HepG2 (cell line): Measurements from ENCODE around the gene TROAP. TPM values are rescaled to one million over a fixed set of nuclear protein-coding genes. Genes with fewer than 3 reads are reported as not detected.

Experiments used
- CCAR2 ChIP-seq: fragments of 200-400 bp; formaldehyde crosslinking; optimal IDR thresholded peaks from 2 replicates; pipeline ENCODE3; 2018; ENCODE audit warnings: low read depth, mild to moderate bottlenecking, low read length, moderate library complexity
- EP300 ChIP-seq, 3 experiments: sonication (generic) in 1 of 3; formaldehyde crosslinking in 1 of 3; IDR thresholded peaks; 2 replicates each; pipeline versions ENCODE4 v1.5.1 to v1.6.1; 2011 to 2020; ENCODE audit warnings: low read depth in 2 of 3, low read length in 2 of 3, borderline replicate concordance in 1 of 3, improper control_type of control experiment in 1 of 3, mild to moderate bottlenecking in 1 of 3, missing genetic modification reagents in 1 of 3, moderate library complexity in 1 of 3
- HMGXB3 ChIP-seq: sonication (generic); formaldehyde crosslinking; IDR thresholded peaks from 2 replicates; pipeline ENCODE4 v1.4.0; 2020; ENCODE audit warnings: missing genetic modification reagents, borderline replicate concordance
- HMGXB4 ChIP-seq, 2 experiments: sonication (generic) in 1 of 2; formaldehyde crosslinking in 1 of 2; IDR thresholded peaks; 2 replicates each; pipeline versions ENCODE4 v1.4.0 to v1.6.1; 2018 to 2020; ENCODE audit warnings: missing genetic modification reagents in 2 of 2, borderline replicate concordance in 1 of 2, low read depth in 1 of 2, mild to moderate bottlenecking in 1 of 2, missing biosample characterization in 1 of 2
- IKZF5 ChIP-seq: IDR thresholded peaks from 2 replicates; pipeline ENCODE4 v1.6.1; 2018; ENCODE audit warnings: missing genetic modification reagents, mild to moderate bottlenecking, missing compliant biosample characterization
- KDM2A ChIP-seq: sonication (generic); formaldehyde crosslinking; IDR thresholded peaks from 2 replicates; pipeline ENCODE4 v1.4.0; 2020; ENCODE audit warnings: low read depth, missing genetic modification reagents, borderline replicate concordance
- MLXIP ChIP-seq: sonication (generic); formaldehyde crosslinking; IDR thresholded peaks from 2 replicates; pipeline ENCODE4 v1.9.0; 2021; ENCODE audit warnings: missing genetic modification reagents, borderline replicate concordance
- NR3C1 ChIP-seq: sonication (generic); formaldehyde crosslinking; IDR thresholded peaks from 2 replicates; pipeline ENCODE4 v1.4.0; 2020; ENCODE audit warnings: missing genetic modification reagents
- SNAPC5 ChIP-seq: sonication (generic); formaldehyde crosslinking; IDR thresholded peaks from 2 replicates; pipeline ENCODE4 v1.8.1; 2023; ENCODE audit warnings: mild to moderate bottlenecking, missing genetic modification reagents, borderline replicate concordance
- SOX13 ChIP-seq, 3 experiments: fragments of 450-650 bp in 1 of 3; sonication (generic) in 1 of 3; formaldehyde crosslinking in 1 of 3; IDR thresholded peaks in 2 of 3; conservative IDR thresholded peaks in 1 of 3; 2 replicates each; pipeline versions ENCODE4 v1.5.0 to v1.6.1; 2016 to 2020; ENCODE audit warnings: antibody characterized with exemption in 1 of 3, mild to moderate bottlenecking in 1 of 3, missing compliant biosample characterization in 1 of 3, missing genetic modification reagents in 1 of 3, moderate library complexity in 1 of 3
- TEAD3 ChIP-seq: optimal IDR thresholded peaks from 2 replicates; pipeline ENCODE3; 2016; ENCODE audit warnings: borderline replicate concordance
- ZNF260 ChIP-seq: sonication (generic); formaldehyde crosslinking; IDR thresholded peaks from 2 replicates; pipeline ENCODE4 v1.4.0; 2020; ENCODE audit warnings: missing genetic modification reagents, low read depth, mild to moderate bottlenecking, borderline replicate concordance
- ZNF496 ChIP-seq: sonication (generic); formaldehyde crosslinking; IDR thresholded peaks from 2 replicates; pipeline ENCODE4 v1.8.1; 2023; ENCODE audit warnings: mild to moderate bottlenecking, moderate library complexity, missing genetic modification reagents; ENCODE audit not compliant: insufficient replicate concordance
- ZNF660 ChIP-seq: sonication (generic); formaldehyde crosslinking; IDR thresholded peaks from 2 replicates; pipeline ENCODE4 v1.5.1; 2020; ENCODE audit warnings: mild to moderate bottlenecking, low read depth, missing genetic modification reagents, borderline replicate concordance
- polyA plus RNA-seq, 8 experiments: library from polyadenylated mRNA; depleted of rRNA in 3 of 8; stranded (reverse) in 7 of 8; unstranded in 1 of 8; fragments of >200 nt; fragmentation: Illumina TruSeq in 4 of 8; extraction: Trizol in 4 of 8; gene quantifications; 2 replicates each; pipeline versions ENCODE4 v1.2.1 to v1.2.3, GENCODE V29; 2011 to 2016; ENCODE audit warnings: low read depth in 4 of 8, missing spikeins in 1 of 8, mixed read lengths in 1 of 8; ENCODE audit not compliant: insufficient read depth in 1 of 8
- total RNA-seq, 5 experiments: library from RNA; depleted of rRNA; stranded (reverse); fragments of >200 nt; fragmentation: Illumina TruSeq; extraction: Trizol; gene quantifications; 2 replicates each; pipeline ENCODE4 v1.2.3, GENCODE V29; 2016; ENCODE audit warnings: low read depth in 1 of 5

Gene TROAP
- total and polyA plus RNA-seq, 2 of the 13 experiments (the other 11 are each of a cell fraction or from before 2014, with no cell fraction given), result 22.5 to 30.9 TPM

GRCh38 chr12:49336645-49337584 lies 13.9 kb downstream of the TROAP start, which contains the start of gene C1QL4 (continued):
- TF ChIP-seq MLXIP (CRISPR knock-in tag), result no peak
- no peak for TF ChIP-seq SNAPC5 (CRISPR knock-in tag)
- TF ChIP-seq HMGXB4 (CRISPR knock-in tag; IDR thresholded peaks at IDR 0.05; ENCODE audit: borderline replicate concordance in 1 of 2, low read depth in 1 of 2), result peak; percentile 31 to 79; a peak in 3 of 4 replicates
- TF ChIP-seq HMGXB3 (CRISPR knock-in tag), result no peak
- TF ChIP-seq EP300 (IDR thresholded peaks at IDR 0.05; ENCODE audit: low read depth in 2 of 2, low read length in 2 of 2), result no peak
- no peak for TF ChIP-seq EP300 (CRISPR knock-in tag; IDR thresholded peaks at IDR 0.05; ENCODE audit: borderline replicate concordance)
- TF ChIP-seq ZNF260 (CRISPR knock-in tag), result no peak
- TF ChIP-seq NR3C1 (CRISPR knock-in tag), result no peak
- peak; percentile 56 for TF ChIP-seq TEAD3 (CRISPR knock-in tag)
- TF ChIP-seq ZNF496 (CRISPR knock-in tag), result no peak
- no peak for TF ChIP-seq CCAR2
- no peak for TF ChIP-seq ZNF660 (CRISPR knock-in tag)
- TF ChIP-seq SOX13 (IDR thresholded peaks at IDR 0.05), result no peak
- 0 out of 4 replicates have a peak, but pooled peaks of 1 of the 2 experiments have one; percentile 8 for TF ChIP-seq SOX13 (CRISPR knock-in tag; conservative IDR thresholded peaks at IDR 0.05 in 1 of 2, IDR thresholded peaks at IDR 0.05 in 1 of 2)
- TF ChIP-seq IKZF5 (CRISPR knock-in tag), result no peak
- TF ChIP-seq KDM2A (CRISPR knock-in tag), result peak; percentile 76
